ENCODE measurements around the gene ZBTB8A.

- TF ChIP-seq CTCF (conservative IDR thresholded peaks at IDR 0.05; ENCODE audit: low read depth, low read length): no peak
- no peak for TF ChIP-seq EZH2phosphoT487 (IDR thresholded peaks at IDR 0.05; ENCODE audit: borderline replicate concordance, low read length)
These were observed 20.3 kb upstream of the ZBTB8A start for GRCh38 chr1:32518976-32519375.
